ENCODE results near the gene CTNNB1. TPM values are rescaled to one million over a fixed set of nuclear protein-coding genes. Genes with fewer than 3 reads are reported as not detected.

CTNNB1 gene
- total and polyA plus RNA-seq, 2 of the 13 experiments (the other 11 are each of a cell fraction or from before 2014, with no cell fraction given), result 398 to 489 TPM

- peak; percentile 38; the same call in 1 of the 2 replicates for TF ChIP-seq CREB1 (IDR thresholded peaks at IDR 0.05)
- TF ChIP-seq CREB1 (CRISPR knock-in tag; IDR thresholded peaks at IDR 0.05), result peak; percentile 39
- TF ChIP-seq TFDP1 (CRISPR knock-in tag; IDR thresholded peaks at IDR 0.05; ENCODE audit: borderline replicate concordance), result peak; percentile 62; the same call in 1 of the 2 replicates
- peak; percentile 99 for TF ChIP-seq MAFG (CRISPR knock-in tag; IDR thresholded peaks at IDR 0.05)
- peak; percentile 46 for TF ChIP-seq MED8 (CRISPR knock-in tag; IDR thresholded peaks at IDR 0.05; ENCODE audit: insufficient replicate concordance)
- TF ChIP-seq ATF4 (CRISPR knock-in tag; IDR thresholded peaks at IDR 0.05), result peak in 1 of 2 experiments; percentile 91; a peak in 2 of 4 replicates
- TF ChIP-seq ATM (IDR thresholded peaks at IDR 0.05; ENCODE audit: borderline replicate concordance), result no peak
- TF ChIP-seq MATR3 (CRISPR knock-in tag; IDR thresholded peaks at IDR 0.05), result no peak
- TF ChIP-seq MIXL1 (CRISPR knock-in tag; IDR thresholded peaks at IDR 0.05), result peak; percentile 81; the same call in 1 of the 2 replicates
- no peak for TF ChIP-seq GABPA (IDR thresholded peaks at IDR 0.05; ENCODE audit: low read depth, low read length)
- no peak for TF ChIP-seq GABPA (CRISPR knock-in tag; IDR thresholded peaks at IDR 0.05; ENCODE audit: low read depth)
- TF ChIP-seq ZNF605 (CRISPR knock-in tag; IDR thresholded peaks at IDR 0.05), result 0 out of 2 replicates have a peak, but pooled peaks have one; percentile 58
- TF ChIP-seq PCBP1 (IDR thresholded peaks at IDR 0.05; ENCODE audit: borderline replicate concordance, low read depth, low read length), result no peak
- TF ChIP-seq ZFP36L1 (CRISPR knock-in tag; IDR thresholded peaks at IDR 0.05), result 0 out of 2 replicates have a peak, but pooled peaks have one; percentile 24
- TF ChIP-seq AFF4 (CRISPR knock-in tag; IDR thresholded peaks at IDR 0.05), result peak; percentile 84; the same call in 1 of the 2 replicates
- peak; percentile 86 for TF ChIP-seq FOXA1 (IDR thresholded peaks at IDR 0.05)
- peak; percentile 100 for TF ChIP-seq FOXA1 (CRISPR knock-in tag; IDR thresholded peaks at IDR 0.05)
- 0 out of 2 replicates have a peak, but pooled peaks have one; percentile 62 for TF ChIP-seq SP140L (CRISPR knock-in tag; IDR thresholded peaks at IDR 0.05; ENCODE audit: borderline replicate concordance)
- TF ChIP-seq ZNF619 (CRISPR knock-in tag; IDR thresholded peaks at IDR 0.05), result no peak
- 0 out of 2 replicates have a peak, but pooled peaks have one; percentile 51 for TF ChIP-seq ZBTB7B (CRISPR knock-in tag; IDR thresholded peaks at IDR 0.05)
- TF ChIP-seq ZNF615 (CRISPR knock-in tag; IDR thresholded peaks at IDR 0.05; ENCODE audit: borderline replicate concordance), result no peak
- TF ChIP-seq ZBTB33 (CRISPR knock-in tag; IDR thresholded peaks at IDR 0.05), result peak; percentile 70; the same call in 1 of the 2 replicates
These were observed 68.8 kb downstream of the CTNNB1 start (continued) for GRCh38 chr3:41267975-41268640.

Measured in HepG2 (cell line).